Heart left ventricle (tissue), 16 donors: Measurements from ENCODE around the gene GNPAT. TPM values are rescaled to one million over a fixed set of nuclear protein-coding genes. Genes with fewer than 3 reads are reported as not detected.

Experiments used
- ATAC-seq, 4 donors: fragments of 200-7000 bp; cut with Tn5 transposase; one replicate each; pipeline ENCODE4 v1.9.1; 2020 to 2022; ENCODE audit warnings: moderate library complexity in 4 of 4, mild to moderate bottlenecking in 3 of 4, moderate number of reproducible peaks in 1 of 4
- DNase-seq, 5 donors: peaks; one replicate each; pipeline ENCODE4 v3.0.0-alpha.2; 2020
- H3K27ac ChIP-seq, 12 donors: fragments of 200-600 bp; sonication (generic) in 4 of 12; one replicate each; pipeline versions ENCODE4 v1.5.0 to v1.8.0; 2016 to 2022; ENCODE audit warnings: mild to moderate bottlenecking in 2 of 12
- H3K27me3 ChIP-seq, 9 donors: fragments of 200-600 bp; sonication (generic) in 2 of 9; one replicate each; pipeline versions ENCODE4 v1.5.1 to v1.8.0; 2016 to 2022; ENCODE audit warnings: mild to moderate bottlenecking in 3 of 9
- H3K36me3 ChIP-seq, 9 donors: fragments of 200-600 bp; sonication (generic) in 2 of 9; one replicate each; pipeline versions ENCODE4 v1.5.0 to v1.8.0; 2018 to 2022; ENCODE audit warnings: mild to moderate bottlenecking in 2 of 9
- H3K4me1 ChIP-seq, 12 donors: fragments of 200-600 bp; sonication (generic) in 4 of 12; one replicate each; pipeline versions ENCODE4 v1.5.0 to v1.8.0; 2016 to 2022; ENCODE audit warnings: mild to moderate bottlenecking in 3 of 12
- H3K4me3 ChIP-seq, 12 donors: fragments of 200-600 bp; sonication (generic) in 4 of 12; one replicate each; pipeline versions ENCODE4 v1.5.0 to v1.8.0; 2017 to 2022; ENCODE audit warnings: mild to moderate bottlenecking in 9 of 12, moderate library complexity in 4 of 12
- H3K9me3 ChIP-seq, 12 donors: fragments of 200-600 bp; sonication (generic) in 4 of 12; one replicate each; pipeline versions ENCODE4 v1.5.0 to v1.8.0; 2016 to 2022; ENCODE audit warnings: mild to moderate bottlenecking in 1 of 12
- POLR2A ChIP-seq, 2 donors: fragments of 450-650 bp; IDR thresholded peaks; one replicate each; pipeline ENCODE4 v1.6.1; 2017; ENCODE audit warnings: antibody characterized with exemption in 2 of 2, mild to moderate bottlenecking in 2 of 2, moderate library complexity in 2 of 2
- WGBS, 4 donors: extraction: QIAGEN DNeasy Blood & Tissue Kit in 2 of 4; methylation state at CpG; one replicate each; pipeline versions ENCODE4 v1.1.5 to v1.1.7; 2013 to 2018; 5-methylcytosine and 5-hydroxymethylcytosine counted together
- intact Hi-C, 10 donors: fragments of 100-400 bp; cut with DNase I; formaldehyde crosslinking; loops; one replicate each; pipeline versions ENCODE4 v1.11.1 to v1.14.2; 2022
- polyA plus RNA-seq, 2 donors: library from polyadenylated mRNA; stranded (reverse); fragments of 200-250 nt; gene quantifications; one replicate each; pipeline ENCODE4 v1.2.3, GENCODE V29; 2013
- total RNA-seq, 9 donors: library from RNA; depleted of rRNA in 2 of 9; stranded (reverse); fragments of >200 nt in 2 of 9; fragmentation: NEBNext Ultra II Directional in 3 of 9; extraction: Animal tissue kit (Norgen Biotek cat#: 25700) in 3 of 9; gene quantifications; one replicate each; pipeline versions ENCODE4 v1.1.0 to v1.2.4, GENCODE V29; 2016 to 2023
- TF ChIP-seq, protein P1 (sequence below), 12 donors: fragments of 200-600 bp; sonication (generic) in 4 of 12; IDR thresholded peaks; one replicate each; pipeline versions ENCODE4 v1.5.0 to v1.8.0; 2018 to 2022; ENCODE audit warnings: antibody characterized with exemption in 12 of 12, mild to moderate bottlenecking in 5 of 12
- donor health status: ischemic (EF 13 %, LVEDD 7.1; RV severe dilation, severe dysfunction).
- donor health status: healthy with polysubstance abuse.
- donor health status: DM: no; HTN: yes; CAD: no.
- donor health status: DM: no; HTN: no; CAD: no.
- donor health status: ischemic (EF 25% LVEDD 6.9; RV normal size, moderate dysfunction).
- donor health status: ischemic (EF 25% LVEDD 5.7; RV mildly dilated, moderate dysfunction).
- donor health status: healthy.
- donor health status: DM: yes; HTN: yes; CAD: no.
- donor health status: ischemic (EF 35%, LVEDD 5.7; RV mildly dilated, moderate dysfunction).
- donor health status: nonischemic (EF 11% LVEDD 7.7; RV severe dilation, severe dysfunction).
- donor health status: DM: yes; HTN: yes; CAD: no.
- donor health status: PGD.
- donor health status: ischemic (EF 29% LVEDD 5.4; RV normal size, mild dysfunction).
- donor health status: nonischemic (EF 23%, LVEDD 6.1; RV moderate dilation, normal function).

GNPAT gene
- total and polyA plus RNA-seq, 11 donors: 43.3 to 62.6 (median 52.8) TPM

GRCh38 chr1:231213831-231214573 is 27.0 kb upstream of the GNPAT start:
- TF ChIP-seq, protein P1, sequence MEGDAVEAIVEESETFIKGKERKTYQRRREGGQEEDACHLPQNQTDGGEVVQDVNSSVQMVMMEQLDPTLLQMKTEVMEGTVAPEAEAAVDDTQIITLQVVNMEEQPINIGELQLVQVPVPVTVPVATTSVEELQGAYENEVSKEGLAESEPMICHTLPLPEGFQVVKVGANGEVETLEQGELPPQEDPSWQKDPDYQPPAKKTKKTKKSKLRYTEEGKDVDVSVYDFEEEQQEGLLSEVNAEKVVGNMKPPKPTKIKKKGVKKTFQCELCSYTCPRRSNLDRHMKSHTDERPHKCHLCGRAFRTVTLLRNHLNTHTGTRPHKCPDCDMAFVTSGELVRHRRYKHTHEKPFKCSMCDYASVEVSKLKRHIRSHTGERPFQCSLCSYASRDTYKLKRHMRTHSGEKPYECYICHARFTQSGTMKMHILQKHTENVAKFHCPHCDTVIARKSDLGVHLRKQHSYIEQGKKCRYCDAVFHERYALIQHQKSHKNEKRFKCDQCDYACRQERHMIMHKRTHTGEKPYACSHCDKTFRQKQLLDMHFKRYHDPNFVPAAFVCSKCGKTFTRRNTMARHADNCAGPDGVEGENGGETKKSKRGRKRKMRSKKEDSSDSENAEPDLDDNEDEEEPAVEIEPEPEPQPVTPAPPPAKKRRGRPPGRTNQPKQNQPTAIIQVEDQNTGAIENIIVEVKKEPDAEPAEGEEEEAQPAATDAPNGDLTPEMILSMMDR (IDR thresholded peaks at IDR 0.05): no peak
- no peak for TF ChIP-seq POLR2A (IDR thresholded peaks at IDR 0.05)
- WGBS, 4 donors: 86 to 95% (median 93%) methylated on average over 17 to 22 of the region's 22 CpGs
- H3K27ac ChIP-seq: no peak overlapping the region
- no peak overlapping the region for H3K4me3 ChIP-seq
- DNase-seq: no peak
- H3K9me3 ChIP-seq: no peaks in the 10 kb centered on the region
- no peak for ATAC-seq
- peaks cover 0 to 22% (median 0%) of the 10 kb centered on the region in 9 donors for H3K27me3 ChIP-seq
- H3K4me1 ChIP-seq: peaks cover 0 to 9% (median 0%) of the 10 kb centered on the region in 12 donors
- intact Hi-C loops: loop anchor here (2.0 to 10.0 kb wide), 6 partner anchors 119 to 417 kb away; no protein-coding TSS in a partner anchor
- no peaks in the 10 kb centered on the region for H3K36me3 ChIP-seq

GRCh38 chr1:231214918-231215680 is 25.9 kb upstream of the GNPAT start:
- peaks cover 0 to 22% (median 0%) of the 10 kb centered on the region in 9 donors for H3K27me3 ChIP-seq
- TF ChIP-seq, protein P1 (IDR thresholded peaks at IDR 0.05): no peak
- no peak for TF ChIP-seq POLR2A (IDR thresholded peaks at IDR 0.05)
- intact Hi-C loops: loop anchor here (5.0 to 10.0 kb wide), 5 partner anchors 120 to 418 kb away; no protein-coding TSS in a partner anchor
- no peak for ATAC-seq
- H3K9me3 ChIP-seq: no peaks in the 10 kb centered on the region
- H3K27ac ChIP-seq: no peak overlapping the region
- H3K36me3 ChIP-seq: no peaks in the 10 kb centered on the region
- H3K4me1 ChIP-seq: peaks cover 0 to 9% (median 0%) of the 10 kb centered on the region in 12 donors
- H3K4me3 ChIP-seq: no peak overlapping the region
- DNase-seq: no peak
- 60 to 68% (median 65%) methylated on average over 17 of the region's 17 CpGs for WGBS, 4 donors

- intact Hi-C loops: loop anchor here in 3 of 10 donors (10.0 kb wide), 2 partner anchors 121 to 201 kb away; no protein-coding TSS in a partner anchor
- H3K27ac ChIP-seq: no peak overlapping the region
- ATAC-seq (no peak), DNase-seq (no peak)
- WGBS, 4 donors: 56 to 61% (median 58%) methylated on average over 10 of the region's 10 CpGs
- H3K4me1 ChIP-seq: peaks cover 0 to 9% (median 0%) of the 10 kb centered on the region in 12 donors
- no peak overlapping the region for H3K4me3 ChIP-seq
- TF ChIP-seq, protein P1 (IDR thresholded peaks at IDR 0.05): no peak
- no peak for TF ChIP-seq POLR2A (IDR thresholded peaks at IDR 0.05)
- no peaks in the 10 kb centered on the region for H3K9me3 ChIP-seq
- no peaks in the 10 kb centered on the region for H3K36me3 ChIP-seq
- peaks cover 0 to 22% (median 0%) of the 10 kb centered on the region in 9 donors for H3K27me3 ChIP-seq
Observed at GRCh38 chr1:231215681-231216385, 25.2 kb upstream of the GNPAT start.
